Astrocyte (in vitro differentiated cells and primary cell): Measurements from ENCODE around the gene ELOVL1.

Experiments used
- EZH2 ChIP-seq: IDR thresholded peaks from 2 replicates; pipeline ENCODE4 v1.6.1; 2012; ENCODE audit warnings: mild to moderate bottlenecking, low read length, inconsistent platforms; ENCODE audit not compliant: insufficient read depth
- TF ChIP-seq, protein P1 (sequence below): IDR thresholded peaks from 2 replicates; pipeline ENCODE4 v1.5.1; 2011; ENCODE audit warnings: low read depth, mild to moderate bottlenecking, inconsistent platforms, low read length, moderate library complexity; ENCODE audit not compliant: insufficient read depth

DNA sequence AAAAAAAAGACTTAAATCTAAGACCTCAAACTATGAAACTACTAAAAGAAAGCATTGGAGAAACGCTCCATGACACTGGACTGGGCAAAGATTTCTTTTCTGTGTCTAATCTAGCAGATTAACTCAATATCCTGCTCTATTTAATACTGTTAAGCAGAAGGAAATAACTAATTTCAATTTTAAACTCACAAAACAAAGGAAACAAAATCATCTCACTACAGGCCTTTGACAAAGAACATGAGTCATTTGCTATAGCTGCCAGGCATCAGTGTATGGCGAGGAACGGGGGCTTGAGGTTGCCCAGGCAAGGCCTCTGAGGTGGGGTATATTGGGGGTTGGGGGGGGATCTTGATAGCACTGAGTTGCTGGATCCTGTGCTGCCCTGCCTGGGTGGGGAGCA lies 42.8 kb upstream of the ELOVL1 start:
- TF ChIP-seq, protein P1, sequence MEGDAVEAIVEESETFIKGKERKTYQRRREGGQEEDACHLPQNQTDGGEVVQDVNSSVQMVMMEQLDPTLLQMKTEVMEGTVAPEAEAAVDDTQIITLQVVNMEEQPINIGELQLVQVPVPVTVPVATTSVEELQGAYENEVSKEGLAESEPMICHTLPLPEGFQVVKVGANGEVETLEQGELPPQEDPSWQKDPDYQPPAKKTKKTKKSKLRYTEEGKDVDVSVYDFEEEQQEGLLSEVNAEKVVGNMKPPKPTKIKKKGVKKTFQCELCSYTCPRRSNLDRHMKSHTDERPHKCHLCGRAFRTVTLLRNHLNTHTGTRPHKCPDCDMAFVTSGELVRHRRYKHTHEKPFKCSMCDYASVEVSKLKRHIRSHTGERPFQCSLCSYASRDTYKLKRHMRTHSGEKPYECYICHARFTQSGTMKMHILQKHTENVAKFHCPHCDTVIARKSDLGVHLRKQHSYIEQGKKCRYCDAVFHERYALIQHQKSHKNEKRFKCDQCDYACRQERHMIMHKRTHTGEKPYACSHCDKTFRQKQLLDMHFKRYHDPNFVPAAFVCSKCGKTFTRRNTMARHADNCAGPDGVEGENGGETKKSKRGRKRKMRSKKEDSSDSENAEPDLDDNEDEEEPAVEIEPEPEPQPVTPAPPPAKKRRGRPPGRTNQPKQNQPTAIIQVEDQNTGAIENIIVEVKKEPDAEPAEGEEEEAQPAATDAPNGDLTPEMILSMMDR = no peak
- TF ChIP-seq EZH2 = no peak
